ENCODE measurements around the gene KRTAP21-3.
"Not testable (repeated sequence)": the region's sequence is repeated elsewhere in the genome, so short reads cannot be mapped to it uniquely, and the experiment has no call there.

The KRTAP21-3 gene, protein sequence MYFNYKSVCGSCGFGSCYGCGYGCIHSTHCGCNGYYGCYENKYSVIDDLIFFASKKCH

DNA sequence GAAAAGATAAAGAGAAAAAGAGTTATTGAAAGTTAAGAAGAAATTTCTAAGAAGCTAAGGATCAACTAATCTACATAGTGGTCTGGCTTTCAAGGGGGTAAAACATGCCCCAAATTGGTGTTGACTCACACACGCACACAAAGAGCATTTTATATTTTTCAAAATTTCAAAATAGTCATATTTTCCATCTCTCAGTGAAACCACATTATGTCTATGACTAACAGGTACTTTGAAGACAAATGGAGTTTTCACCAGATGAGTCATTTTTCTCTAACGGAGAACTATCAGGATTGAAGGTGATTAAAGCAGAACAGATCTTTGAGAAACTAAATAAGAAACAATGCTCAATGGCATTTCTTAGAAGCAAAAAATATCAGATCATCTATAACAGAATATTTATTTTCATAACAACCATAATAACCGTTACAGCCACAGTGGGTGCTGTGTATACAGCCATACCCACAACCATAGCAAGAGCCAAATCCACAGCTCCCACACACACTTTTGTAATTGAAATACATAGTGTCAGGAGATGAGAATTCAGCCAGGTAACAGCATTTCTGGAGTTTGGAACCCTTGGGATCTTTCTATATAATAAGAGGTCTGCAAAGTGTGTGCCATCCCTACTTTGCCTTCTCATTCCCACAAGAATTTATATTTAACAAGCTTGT, at the start of gene KRTAP21-3:
Gene KRTAP21-3 (minus strand): TSS at position 539 of the 671 bp plus-strand sequence. CDS start 18 bp downstream, at position 521.
- no peak for DNase-seq

DNA sequence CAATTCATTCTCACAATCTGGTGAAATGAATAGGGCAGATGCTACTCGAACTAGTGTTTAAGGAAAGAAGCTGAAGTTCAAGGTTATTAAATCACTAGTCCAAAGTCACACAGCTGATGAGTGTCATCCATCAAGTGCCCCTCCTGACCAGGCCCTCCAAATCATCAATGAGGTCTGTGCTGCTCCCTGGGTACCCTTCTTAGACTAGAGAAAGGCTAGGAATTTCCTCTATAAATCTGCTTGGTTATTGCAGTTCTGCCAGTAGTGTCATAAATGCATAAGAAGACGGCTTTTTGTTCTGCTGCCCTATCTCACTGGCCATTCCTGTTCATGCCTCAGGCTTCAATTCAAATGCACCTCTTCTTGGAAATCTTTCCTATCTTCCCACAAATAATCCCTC, 42.2 kb upstream of the KRTAP21-3 start:
- no peak for DNase-seq

DNA sequence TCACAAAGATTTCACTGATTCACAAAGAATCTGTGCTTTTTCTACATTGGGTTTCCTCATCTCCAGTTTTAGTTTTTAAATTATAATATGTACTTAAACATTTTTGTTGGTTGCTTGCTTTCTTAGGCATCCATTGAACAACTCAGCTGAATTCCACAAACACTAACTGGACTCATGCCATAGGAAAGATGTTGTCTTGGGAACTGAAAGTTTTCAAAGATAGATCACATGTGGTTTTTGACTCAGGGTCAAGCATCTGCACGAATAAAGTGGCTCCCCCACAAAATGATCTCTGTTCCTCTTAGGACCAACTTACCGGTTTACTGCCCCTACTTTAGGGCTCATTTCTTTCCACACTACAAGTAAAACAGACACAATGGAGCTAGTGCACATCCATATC, 39.7 kb upstream of the KRTAP21-3 start:
- DNase-seq, result no peak

DNA sequence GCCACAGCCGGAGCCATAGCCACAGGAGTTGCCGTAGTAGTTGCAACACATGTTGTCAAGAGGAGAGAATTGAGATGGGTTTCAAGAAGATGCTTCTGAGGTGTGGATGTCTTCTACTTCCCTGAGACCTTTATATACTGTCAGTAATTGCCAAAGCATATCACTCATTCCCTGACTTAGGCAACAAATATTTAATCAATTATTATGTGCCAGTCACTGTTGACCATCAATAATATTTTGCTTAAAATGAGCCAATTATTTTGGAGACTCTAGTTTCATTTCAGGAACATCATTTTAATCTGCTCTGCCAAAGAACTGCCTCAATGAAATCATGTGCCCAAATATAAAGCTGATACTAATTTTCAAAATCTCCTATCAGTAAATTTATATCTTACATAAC, 36.8 kb upstream of the KRTAP21-3 start, which contains the start of gene KRTAP21-1:
Gene KRTAP21-1 (minus strand): TSS at position 101 of the 400 bp plus-strand sequence. CDS start 50 bp downstream, at position 51.
- not testable (repeated sequence) for DNase-seq

DNA sequence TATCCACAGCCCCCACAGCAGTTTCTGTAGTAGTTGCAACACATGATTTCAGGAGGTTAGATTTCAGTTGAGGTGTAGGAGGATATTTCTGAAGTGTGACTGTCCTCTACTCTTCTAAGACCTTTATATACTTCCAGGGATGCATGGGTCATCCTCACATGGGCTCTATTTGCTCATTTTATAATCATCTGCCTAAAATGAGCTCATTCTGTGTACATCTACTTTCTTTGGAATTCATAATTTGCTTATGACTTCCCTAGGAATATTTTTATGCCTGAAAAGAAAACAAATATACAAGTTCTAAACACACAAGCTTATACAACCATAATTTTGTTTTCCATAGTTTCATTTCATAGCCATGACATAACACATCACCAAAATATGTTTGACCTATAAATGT, 28.6 kb upstream of the KRTAP21-3 start, which contains the start of gene KRTAP21-2:
Gene KRTAP21-2 (minus strand): TSS at position 101 of the 400 bp plus-strand sequence. CDS start 57 bp downstream, at position 44.
- DNase-seq, result no peak

DNA sequence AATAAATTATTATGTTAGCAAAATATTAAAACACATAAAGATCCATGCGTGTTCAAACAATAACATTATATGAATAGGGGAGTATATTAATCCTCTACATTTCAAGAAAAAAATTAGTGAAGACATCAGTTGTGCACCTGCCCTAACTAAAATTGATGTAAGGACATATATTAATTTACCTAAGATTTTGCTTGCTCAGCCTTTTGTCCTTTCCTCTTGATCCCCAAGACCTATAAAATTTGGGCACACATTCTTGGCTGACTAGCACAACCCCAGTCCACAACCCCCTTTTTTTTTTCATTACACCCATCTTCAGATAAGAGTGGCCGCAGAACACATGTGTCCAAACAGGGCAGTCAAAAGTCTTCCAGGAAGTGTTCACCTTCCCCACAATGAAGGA, 21.9 kb upstream of the KRTAP21-3 start:
- DNase-seq, result no peak

DNA sequence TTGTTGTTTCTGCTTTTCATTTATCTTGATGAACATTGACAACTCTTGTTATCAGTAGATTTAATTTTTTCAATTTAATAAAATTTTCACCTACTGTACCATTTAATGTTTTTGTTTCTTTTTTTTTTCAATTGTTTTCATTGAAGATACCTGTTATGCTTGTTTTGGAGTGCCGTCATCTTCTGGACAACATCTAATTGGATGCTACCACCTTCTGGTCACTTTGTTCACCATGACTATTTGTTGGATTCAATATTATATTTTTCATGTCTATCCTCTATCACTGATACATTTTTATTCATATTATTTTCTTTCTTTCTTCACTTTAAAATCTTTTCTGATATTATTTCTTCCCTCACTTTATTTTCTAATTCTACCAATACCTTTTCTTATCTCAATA, 14.4 kb upstream of the KRTAP21-3 start:
- no peak for DNase-seq

DNA sequence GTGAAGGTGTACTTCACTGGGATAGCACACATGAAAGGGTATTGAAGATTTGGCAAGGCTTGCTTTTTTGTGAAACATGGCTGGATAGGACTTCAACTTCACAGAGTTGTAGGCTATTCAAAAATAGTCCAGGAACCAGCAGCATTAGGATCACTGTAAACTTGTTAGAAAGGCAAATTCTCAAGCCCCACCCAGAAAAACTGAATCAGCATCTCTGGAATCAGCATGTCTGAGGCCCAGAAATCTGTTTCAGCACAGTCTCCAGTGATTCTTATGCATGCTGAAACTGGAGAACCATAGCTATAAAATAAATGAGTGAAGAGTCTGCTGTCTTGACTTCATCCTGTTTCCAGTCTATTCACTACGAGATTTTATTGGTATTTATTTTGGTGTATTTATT, 8.1 kb upstream of the KRTAP21-3 start:
- DNase-seq, result no peak

DNA sequence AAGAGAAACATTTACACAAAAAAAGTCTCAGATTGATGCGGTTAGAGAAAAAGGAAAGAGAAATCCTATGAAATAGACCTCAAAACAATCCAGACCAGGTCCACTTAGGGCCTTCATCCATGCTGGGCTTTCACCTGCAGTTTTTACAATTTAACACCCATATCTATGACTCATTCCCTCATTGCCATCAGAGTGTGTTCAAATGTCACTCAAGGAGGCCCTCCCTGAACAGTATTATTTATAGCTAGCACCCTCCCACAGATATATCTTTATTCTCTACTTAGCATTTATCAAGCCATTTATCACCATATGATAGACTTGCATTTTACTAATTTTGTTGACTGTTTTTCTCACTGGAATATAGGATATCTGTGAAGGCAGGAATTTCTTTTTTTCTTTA, 824 bp upstream of the KRTAP21-3 start:
- no peak for DNase-seq

DNA sequence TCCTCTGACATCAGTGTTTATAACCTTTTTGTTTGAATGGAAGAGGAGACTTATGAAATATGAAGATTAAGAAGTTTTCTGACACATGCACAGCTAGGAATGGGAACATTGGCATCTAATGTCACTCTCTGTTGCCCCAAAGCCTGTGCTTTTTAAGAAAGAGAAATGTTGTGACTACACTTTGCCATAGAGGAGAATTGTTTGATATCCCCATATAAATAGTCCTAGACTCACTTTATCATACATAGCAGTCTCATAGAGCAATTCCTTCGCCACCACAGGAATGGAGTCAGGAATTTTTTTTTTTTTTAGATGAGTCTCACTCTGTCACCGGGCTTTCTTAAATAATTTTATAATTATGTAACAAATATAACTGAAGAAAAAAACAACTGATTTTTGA, 1.5 kb downstream of the KRTAP21-3 start:
- DNase-seq, result no peak

DNA sequence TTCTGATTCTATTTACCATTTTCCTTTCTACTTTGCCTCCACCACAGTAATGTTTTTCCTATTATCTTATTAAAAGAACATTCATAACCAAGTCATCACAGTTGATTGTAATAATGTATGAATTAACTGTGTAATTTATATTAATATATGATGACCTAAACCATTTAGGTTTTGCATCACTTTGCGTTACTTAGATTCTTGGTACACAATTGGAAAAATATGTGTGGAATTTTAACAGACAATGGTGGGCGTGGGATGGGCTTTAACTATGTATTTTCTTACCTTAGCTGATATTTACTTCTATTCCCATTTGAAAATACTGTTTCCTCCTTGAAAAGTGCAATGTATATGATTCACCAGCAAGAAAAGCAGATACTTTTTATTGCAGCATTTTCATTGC, 3.6 kb downstream of the KRTAP21-3 start:
- DNase-seq, result no peak

DNA sequence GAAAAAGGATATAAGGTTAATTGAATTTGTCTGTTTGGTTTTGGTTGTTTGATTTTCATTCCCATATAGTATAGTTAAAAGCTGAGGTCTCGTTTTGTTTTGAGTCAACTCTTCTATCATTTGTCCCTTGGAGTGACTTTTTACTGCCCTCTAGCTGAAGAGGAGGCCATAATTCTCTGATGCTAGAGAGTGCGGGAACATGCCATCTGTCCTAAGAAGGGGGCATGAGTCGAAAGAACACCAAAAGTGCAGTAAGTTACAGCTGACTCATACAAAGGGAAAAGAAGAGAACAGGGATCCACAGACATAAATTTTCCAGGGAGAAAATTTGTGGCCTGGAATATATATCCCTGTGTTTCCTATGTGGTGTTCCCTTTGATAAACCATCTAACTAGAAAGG, 4.1 kb downstream of the KRTAP21-3 start:
- no peak for DNase-seq

DNA sequence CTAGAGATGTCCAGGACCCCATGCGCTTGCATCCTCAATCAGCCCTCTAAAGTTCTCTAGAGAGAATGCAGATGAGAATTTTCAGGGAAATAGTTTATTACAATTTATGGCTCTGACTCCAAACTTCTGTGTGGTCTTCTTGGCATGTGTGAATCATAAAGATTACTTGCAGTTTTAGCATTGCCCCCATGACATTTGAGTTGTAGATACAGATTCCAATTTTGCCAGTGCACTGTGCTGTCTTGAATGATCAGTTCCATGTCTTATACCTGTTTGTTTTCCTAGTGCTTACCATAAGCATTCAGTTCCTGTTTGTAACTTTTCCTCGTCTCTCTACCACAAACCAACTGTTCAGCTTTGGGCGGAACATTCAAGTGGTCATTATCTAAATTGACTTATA, 4.8 kb downstream of the KRTAP21-3 start:
- no peak for DNase-seq

DNA sequence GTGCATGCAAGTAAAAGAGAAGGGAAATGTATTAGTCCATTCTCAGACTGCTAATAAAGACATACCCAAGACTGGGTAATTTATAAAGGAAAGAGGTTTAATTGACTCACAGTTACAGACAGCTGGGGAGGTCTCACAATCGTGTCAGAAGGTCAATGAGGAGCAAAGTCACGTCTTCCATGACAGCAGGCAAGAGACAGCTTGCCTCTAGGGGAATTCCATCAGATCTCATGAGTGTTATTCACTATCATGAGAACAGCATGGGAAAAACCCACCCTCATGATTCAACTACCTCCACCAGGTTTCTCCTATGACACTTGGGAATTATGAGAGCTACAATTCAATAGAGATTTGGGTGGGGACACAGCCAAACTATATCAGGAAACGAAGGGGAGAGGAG, 8.1 kb downstream of the KRTAP21-3 start:
- DNase-seq, result no peak

DNA sequence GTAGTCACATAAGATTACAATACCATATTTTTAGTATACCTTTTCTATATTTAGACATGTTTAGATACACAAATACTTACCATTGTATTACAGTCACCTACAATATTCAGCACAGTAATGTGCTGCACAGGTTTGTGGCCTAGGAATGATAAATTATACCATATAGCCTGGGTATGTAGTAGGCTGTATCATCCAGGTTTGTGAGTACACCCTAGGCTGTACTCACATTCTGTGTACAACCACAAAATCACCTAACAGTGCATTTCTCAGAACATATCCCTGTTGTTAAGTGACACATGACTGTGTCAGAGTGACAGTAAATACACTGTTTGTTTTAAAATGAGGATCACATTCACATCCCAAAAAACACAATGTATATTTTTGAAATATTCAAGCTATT, 11.2 kb downstream of the KRTAP21-3 start:
- DNase-seq, result no peak

DNA sequence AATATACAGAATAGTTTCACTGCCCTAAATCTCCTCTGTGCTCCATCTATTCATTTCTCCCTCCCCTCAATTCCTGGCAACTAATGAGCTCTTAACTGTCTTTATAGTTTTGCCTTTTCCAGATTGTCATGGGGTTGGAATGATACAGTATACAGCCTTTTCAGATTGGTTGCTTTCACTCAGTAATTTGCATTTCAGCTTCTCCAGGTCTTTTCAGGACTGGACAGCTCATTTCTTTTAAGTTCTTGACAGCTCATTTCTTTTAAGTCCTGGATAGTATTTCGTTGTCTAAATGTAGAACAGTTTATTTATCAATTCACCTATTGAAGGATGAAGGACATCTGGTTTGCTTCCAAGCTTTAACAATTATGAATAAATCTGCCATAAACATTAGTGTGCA, 22.6 kb downstream of the KRTAP21-3 start:
- DNase-seq, result no peak

DNA sequence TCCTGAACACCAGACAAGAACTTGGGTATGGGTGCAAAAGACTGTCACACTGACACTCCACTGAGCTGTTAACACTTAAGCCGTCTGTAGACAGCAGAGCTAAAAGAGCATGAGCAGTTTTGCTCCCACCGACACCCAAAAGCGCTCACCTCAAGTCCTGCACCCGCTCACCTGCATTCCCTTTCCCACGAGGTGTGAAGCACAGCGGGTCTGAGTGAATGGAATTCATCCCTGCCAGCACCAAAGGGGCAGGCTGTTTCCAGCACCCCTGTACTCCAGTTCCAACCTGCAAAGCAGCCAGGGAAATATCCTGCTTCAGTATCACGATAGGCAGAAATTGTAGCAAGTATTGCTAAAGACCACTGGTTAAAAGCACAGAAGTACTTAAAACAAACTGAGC, 28.8 kb downstream of the KRTAP21-3 start:
- DNase-seq, result no peak

DNA sequence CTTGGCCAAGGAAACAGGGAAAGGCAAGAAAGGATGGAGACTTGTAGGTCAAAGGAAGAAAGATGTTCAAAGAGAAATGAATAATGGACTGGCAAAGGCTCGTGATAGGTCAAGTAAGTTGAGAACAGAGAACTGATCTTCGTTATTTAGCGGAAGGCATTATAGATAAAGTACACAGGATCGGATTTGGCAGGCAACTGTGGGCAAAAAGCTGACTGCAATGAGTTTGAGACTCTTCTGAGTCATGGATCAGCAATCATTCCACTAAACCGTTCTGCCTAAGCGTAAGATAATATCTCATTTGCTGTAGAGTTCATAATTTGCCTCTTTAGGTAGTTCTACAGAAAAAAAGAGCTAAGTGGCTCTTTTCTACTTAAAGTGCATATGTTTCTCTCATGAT, 34.1 kb downstream of the KRTAP21-3 start:
- no peak for DNase-seq

DNA sequence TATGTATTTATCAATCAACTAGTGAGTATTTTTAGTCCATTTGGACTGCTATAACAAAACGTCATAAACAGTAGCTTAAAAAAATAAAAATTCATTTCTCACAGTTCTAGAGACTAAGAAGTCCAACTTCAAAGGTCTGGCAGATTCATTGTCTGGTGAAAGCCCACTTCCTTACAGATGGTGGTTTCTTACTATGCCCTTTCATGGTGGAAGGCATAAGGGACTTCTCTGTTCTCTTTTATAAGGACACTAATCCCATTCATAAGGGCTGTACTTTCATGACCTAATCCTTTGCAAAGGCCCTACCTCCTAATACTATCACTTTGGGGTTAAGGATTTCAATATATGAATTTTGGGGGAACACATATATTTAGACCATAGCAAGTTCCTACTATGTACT, 38.0 kb downstream of the KRTAP21-3 start:
- no peak for DNase-seq

DNA sequence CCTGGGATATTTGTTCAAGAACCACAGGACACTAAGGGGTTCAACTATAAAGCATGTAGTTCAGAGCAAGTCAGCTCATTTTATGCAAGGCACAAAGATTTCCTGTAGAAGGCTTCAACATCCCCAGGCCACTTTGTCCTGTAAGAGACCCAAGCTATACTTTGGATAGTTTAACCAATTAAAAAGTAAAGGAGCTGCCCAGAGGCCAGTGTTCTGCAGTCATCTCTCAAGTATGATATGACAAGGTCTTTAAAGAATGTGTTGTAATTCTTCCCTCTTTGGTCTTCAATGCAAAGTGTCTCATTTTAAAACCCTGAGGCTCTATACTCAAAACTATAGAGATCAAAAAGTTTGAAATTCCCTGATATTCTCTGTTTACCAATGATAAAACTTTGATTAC, 41.8 kb downstream of the KRTAP21-3 start:
- no peak for DNase-seq

DNA sequence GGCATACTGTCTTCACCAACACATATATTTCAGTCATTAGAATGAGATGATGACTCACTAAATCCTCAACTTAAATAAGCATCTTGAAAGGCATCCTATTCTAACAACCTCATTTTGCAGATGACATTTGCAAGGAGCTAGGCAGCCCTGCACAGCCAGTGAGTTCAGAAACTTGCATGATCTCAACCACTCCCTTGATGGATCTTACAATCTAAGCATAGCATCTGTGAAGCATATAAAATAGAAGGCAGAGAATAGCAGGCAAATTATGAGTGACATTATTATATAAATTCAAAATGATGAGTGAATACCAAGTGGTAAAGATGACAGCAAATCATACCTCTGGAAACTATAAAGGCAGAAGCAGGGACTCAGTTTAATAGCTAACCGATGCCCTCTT, 44.3 kb downstream of the KRTAP21-3 start:
- no peak for DNase-seq

DNA sequence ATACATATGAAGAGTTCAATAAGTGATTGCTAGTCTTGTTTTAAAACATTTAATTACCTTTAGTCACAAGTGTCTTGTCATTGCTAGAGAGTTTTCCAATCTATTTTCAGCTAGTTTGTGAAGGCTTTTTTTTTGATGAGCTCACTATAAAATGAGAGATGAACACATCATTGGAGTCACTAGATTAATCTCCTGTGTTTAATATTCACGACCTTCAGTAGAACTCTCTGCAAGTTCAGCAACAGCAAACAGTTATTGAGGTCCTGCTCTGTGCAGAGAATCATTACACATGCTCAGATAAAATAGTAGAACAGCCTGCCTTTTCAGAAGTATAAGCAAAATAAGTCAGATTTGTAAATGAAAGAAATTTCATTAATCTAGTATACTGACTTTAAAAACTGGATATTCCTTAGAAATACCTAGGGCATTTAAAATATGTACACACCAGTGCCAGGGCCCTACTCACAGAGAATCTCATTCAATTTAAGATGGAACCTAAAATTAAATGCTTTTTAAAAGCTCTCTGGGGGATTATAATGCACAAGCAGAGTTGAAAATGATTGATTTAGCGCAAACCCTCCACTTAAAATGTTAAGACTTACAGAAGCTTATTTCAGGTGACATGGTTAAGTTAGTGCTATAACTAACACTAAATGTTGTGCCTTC, 45.5 kb downstream of the KRTAP21-3 start:
- DNase-seq, result no peak

DNA sequence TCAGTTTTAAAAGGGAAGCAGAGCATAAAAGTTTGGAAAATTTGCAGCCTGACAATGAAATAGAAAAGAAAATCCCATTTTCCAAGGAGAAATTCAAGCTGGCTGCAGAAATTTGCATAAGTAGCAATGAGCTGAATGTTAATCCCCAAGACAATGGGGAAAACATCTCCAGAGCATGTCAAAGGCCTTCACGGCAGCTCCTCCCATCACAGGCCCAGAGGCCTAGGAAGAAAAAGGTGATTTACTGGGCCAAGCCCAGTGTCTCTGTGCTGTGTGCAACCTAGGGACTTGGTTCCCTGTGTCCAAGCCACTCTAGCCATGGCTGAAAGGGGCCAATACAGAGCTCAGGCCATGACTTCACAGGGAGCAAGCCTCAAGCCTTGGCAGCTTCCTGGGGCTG, 49.8 kb downstream of the KRTAP21-3 start:
- DNase-seq, result no peak
